HUES48 (cell line): Measurements from ENCODE around the gene VAX1.
"Not testable (repeated sequence)": the region's sequence is repeated elsewhere in the genome, so short reads cannot be mapped to it uniquely, and the experiment has no call there.

Experiments used
- H3K27ac ChIP-seq: one replicate; pipeline ENCODE4 v1.7.0; 2013; ENCODE audit warnings: low read depth, low read length, inconsistent platforms
- H3K27me3 ChIP-seq: 2 replicates; pipeline ENCODE4 v1.6.1; 2013; ENCODE audit warnings: mild to moderate bottlenecking, low read length; ENCODE audit not compliant: control insufficient read depth, insufficient read depth
- H3K36me3 ChIP-seq: 2 replicates; pipeline ENCODE4 v1.6.1; 2013; ENCODE audit warnings: low read length; ENCODE audit not compliant: control insufficient read depth, insufficient read depth
- H3K4me1 ChIP-seq: 2 replicates; pipeline ENCODE4 v1.6.1; 2013; ENCODE audit warnings: mild to moderate bottlenecking, low read length; ENCODE audit not compliant: control insufficient read depth, insufficient read depth
- H3K4me3 ChIP-seq: 2 replicates; pipeline ENCODE4 v1.5.1; 2013; ENCODE audit warnings: mild to moderate bottlenecking, low read depth, low read length
- H3K9ac ChIP-seq: 2 replicates; pipeline ENCODE4 v1.6.1; 2013; ENCODE audit warnings: mild to moderate bottlenecking, low read depth, low read length, moderate library complexity
- H3K9me3 ChIP-seq: 2 replicates; pipeline ENCODE4 v1.6.1; 2013; ENCODE audit warnings: low read length; ENCODE audit not compliant: control insufficient read depth, insufficient read depth

The VAX1 gene, protein sequence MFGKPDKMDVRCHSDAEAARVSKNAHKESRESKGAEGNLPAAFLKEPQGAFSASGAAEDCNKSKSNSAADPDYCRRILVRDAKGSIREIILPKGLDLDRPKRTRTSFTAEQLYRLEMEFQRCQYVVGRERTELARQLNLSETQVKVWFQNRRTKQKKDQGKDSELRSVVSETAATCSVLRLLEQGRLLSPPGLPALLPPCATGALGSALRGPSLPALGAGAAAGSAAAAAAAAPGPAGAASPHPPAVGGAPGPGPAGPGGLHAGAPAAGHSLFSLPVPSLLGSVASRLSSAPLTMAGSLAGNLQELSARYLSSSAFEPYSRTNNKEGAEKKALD

DNA sequence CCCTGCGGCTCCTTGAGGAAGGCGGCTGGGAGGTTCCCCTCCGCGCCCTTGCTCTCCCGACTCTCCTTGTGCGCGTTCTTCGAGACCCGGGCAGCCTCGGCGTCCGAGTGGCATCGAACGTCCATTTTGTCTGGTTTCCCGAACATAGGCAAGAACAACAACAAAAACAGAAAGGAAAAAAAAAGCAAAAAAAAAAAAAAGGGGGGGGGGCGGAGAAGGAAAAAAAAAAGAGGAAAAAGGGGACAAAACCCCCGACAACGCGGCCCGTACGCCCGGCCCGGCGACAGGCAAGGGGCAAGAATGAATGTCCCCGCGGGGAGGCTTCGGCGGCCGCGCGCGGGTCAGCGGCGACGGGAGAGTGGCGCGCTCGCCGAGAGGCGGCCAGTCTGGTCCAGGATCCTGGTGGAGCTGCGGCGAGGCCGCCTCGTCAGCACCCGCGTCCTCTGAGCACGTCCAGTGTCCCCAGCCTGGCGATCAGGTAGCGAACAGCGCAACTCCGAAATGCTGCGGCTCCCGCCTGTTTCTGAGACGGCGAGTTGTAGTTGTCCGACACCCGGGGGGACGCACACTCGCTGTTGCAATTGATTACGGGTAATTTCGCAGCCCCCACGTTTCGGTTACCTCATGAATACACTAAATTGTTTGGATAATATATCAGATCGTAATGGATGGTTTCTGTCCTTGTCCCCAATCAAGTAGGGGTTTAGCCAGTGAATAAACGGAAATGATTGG, at the start of gene VAX1:
VAX1 (minus strand) TSS at position 360 of the 732 bp plus-strand sequence; CDS start at position 146, 214 bp downstream.
- Histone ChIP-seq H3K27ac (no peak within 1 kb of the TSS), H3K9ac (no peak within 1 kb of the TSS), H3K27me3 (peaks cover 99% of the 10 kb centered on the region), H3K4me1 (peaks cover 15% of the 10 kb centered on the region; the same call in 1 of the 2 replicates), H3K9me3 (no peaks in the 10 kb centered on the region), H3K36me3 (no peaks in the 10 kb centered on the region), H3K4me3 (peak within 1 kb of the TSS; percentile 38; the same call in 1 of the 2 replicates)

DNA sequence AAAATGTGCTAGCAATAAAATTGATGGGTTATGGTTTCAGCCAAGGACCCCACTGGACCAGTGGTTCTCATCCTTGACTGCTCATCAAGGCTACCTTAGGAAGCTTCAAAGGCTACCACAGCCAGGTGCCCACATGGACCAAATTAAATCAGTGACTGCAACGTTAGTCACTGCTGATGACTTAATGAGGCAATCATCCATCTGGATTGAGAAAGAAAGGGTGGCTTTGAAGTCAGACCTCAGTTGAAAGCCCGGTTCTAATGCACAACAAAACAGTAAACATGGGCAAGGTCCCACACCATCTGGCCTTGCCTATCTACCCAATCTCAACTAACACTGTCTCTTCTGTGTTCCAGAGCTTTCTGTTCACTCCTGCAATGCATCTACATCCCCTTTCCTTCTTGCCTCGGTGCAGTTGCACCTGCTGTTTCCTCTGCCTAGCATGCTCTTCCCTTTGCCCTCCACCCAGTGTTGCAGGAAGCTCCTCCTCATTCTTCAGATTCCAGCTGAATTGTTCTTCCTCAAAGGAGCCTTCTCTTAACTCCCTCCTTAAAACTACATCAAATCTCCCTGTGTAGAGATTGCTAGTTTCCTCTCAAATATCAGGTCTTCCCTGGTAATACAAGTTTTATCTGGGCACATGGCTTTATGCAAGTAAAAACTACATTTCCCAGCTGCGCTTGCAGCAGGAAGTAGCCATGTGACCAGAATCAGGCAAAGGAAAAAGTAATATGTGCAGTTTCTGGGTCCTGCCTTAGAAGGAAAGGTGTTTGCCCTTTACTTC, 49.0 kb upstream of the VAX1 start:
- peaks cover 4% of the 10 kb centered on the region; the same call in 1 of the 2 replicates for H3K27me3 ChIP-seq
- no peaks in the 10 kb centered on the region for H3K4me1 ChIP-seq
- no peak overlapping the region for H3K4me3 ChIP-seq
- H3K36me3 ChIP-seq = no peaks in the 10 kb centered on the region
- no peaks in the 10 kb centered on the region; the same call in 1 of the 2 replicates for H3K9me3 ChIP-seq
- H3K9ac ChIP-seq = no peak overlapping the region
- H3K27ac ChIP-seq = no peak overlapping the region

DNA sequence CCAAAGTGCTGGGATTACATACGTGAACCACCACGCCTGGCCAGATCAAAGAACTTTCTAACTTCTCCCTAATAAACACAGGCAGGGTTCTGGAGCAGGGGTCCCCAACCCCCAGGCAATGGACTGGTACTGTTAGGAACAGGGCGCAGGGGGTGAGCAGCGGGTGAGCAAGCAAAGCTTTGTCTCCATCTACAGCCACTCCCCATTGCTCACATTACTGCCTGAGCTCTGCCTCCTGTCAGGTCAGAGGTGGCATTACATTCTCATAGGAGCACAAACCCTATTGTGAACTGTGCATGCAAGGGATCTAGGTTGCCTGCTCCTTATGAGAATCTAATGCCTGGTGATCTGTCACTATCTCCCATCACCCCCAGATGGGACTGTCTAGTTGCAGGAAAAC, 47.7 kb upstream of the VAX1 start:
- H3K9ac ChIP-seq, H3K27ac ChIP-seq, H3K9me3 ChIP-seq, H3K27me3 ChIP-seq, H3K36me3 ChIP-seq, H3K4me3 ChIP-seq, H3K4me1 ChIP-seq: not testable (repeated sequence)

DNA sequence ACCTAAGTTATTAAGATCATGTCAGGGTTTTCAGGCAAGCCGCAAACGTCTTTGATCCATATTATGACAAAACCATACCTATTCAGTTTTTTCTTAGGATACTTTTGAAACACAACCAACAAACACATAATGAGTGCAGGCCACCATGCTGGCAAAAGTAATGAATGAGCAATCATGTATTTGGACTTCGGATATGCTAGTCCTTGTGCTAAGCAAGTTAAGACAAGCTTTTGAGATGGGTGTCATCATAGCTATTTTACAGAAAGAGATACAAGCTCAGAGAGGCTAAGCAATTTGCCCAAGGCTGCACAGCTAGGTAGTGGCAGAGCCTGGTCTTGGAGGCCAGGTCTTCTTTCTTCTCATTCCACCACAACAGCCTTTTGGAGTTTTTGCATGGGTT, 46.8 kb upstream of the VAX1 start:
- no peak overlapping the region for H3K27ac ChIP-seq
- peaks cover 9% of the 10 kb centered on the region for H3K27me3 ChIP-seq
- no peaks in the 10 kb centered on the region for H3K4me1 ChIP-seq
- no peak overlapping the region for H3K9ac ChIP-seq
- no peak overlapping the region for H3K4me3 ChIP-seq
- H3K36me3 ChIP-seq = no peaks in the 10 kb centered on the region
- no peaks in the 10 kb centered on the region; the same call in 1 of the 2 replicates for H3K9me3 ChIP-seq

DNA sequence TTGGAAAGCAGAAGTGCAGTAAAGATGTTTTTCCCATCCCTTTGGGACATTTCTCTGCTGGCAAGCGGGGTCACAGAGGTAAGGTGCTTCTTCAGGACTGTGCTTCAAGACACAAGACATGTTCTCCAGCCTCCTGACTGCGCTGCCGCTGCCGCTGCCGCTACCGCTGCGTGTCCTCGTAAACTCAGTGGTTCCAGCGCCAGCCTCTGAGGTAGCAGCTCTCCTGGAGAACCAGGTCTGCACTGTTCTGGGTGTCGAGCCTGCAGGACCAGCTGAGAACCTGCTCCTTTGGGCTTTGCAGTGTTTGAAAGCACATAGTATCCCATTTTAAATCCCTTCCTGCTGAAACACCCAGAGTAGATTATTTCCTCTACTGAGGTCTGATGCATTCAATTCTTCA, 46.2 kb upstream of the VAX1 start:
- Histone ChIP-seq H3K4me1 (no peaks in the 10 kb centered on the region), H3K27ac (no peak overlapping the region), H3K9ac (no peak overlapping the region), H3K27me3 (peaks cover 9% of the 10 kb centered on the region), H3K4me3 (no peak overlapping the region), H3K36me3 (no peaks in the 10 kb centered on the region), H3K9me3 (no peaks in the 10 kb centered on the region; the same call in 1 of the 2 replicates)

DNA sequence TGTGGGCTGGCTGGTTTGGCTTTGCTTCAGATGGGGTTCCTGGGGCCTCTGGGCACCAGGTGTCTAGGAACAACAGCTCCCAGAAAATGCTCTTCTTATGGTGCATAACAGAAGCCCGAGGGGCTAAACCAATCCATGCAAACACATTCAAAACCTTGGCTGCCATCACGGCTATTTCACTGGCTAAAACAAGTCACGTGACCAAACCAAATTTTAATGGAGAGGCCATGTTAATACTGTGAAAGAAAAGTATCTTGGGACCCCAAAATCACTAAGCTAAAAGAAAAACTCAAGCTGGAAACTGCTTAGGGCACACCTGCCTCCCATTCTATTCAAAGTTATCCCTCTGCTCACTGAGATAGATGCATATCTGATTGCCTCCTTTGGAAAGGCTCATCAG, 40.1 kb upstream of the VAX1 start:
- H3K36me3 ChIP-seq = no peaks in the 10 kb centered on the region
- H3K9me3 ChIP-seq = no peaks in the 10 kb centered on the region
- H3K9ac ChIP-seq = no peak overlapping the region
- H3K4me3 ChIP-seq = no peak overlapping the region
- H3K4me1 ChIP-seq = peaks cover 6% of the 10 kb centered on the region; the same call in 1 of the 2 replicates
- peaks cover 36% of the 10 kb centered on the region for H3K27me3 ChIP-seq
- no peak overlapping the region for H3K27ac ChIP-seq

DNA sequence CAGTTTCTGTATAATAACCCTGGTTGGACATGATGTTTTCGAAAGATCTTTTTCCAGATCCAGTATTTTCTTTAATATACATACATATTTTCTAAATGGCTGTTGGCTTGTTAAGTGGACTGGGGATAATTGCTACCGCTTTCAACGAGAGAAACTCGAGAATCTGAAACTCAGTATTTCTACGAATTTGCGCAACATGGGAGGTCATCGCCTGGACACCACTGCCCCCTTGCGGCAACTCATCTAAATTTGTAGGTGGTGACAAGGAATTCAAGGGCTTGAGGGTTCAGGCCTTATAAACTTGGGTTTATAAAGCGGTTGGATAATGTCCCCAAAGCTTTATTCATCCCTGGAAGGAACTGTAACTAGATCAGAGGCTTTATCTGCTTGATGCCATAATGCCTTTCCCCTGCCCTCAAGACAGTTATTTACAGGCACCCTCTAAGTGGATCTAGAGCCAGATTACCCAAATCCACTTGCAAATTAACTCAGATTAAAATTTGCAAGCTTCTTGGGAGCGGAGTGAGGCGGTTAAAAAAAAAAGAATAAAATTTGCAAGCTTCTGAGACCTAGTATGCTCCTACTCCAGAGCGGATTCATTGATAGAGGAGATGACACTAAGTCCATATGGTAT, 37.9 kb upstream of the VAX1 start:
- Histone ChIP-seq H3K4me1 (peaks cover 12% of the 10 kb centered on the region; the same call in 1 of the 2 replicates), H3K27ac (no peak overlapping the region), H3K9ac (no peak overlapping the region), H3K4me3 (peak overlapping the region; percentile 66), H3K27me3 (peaks cover 57% of the 10 kb centered on the region), H3K36me3 (no peaks in the 10 kb centered on the region), H3K9me3 (no peaks in the 10 kb centered on the region)

DNA sequence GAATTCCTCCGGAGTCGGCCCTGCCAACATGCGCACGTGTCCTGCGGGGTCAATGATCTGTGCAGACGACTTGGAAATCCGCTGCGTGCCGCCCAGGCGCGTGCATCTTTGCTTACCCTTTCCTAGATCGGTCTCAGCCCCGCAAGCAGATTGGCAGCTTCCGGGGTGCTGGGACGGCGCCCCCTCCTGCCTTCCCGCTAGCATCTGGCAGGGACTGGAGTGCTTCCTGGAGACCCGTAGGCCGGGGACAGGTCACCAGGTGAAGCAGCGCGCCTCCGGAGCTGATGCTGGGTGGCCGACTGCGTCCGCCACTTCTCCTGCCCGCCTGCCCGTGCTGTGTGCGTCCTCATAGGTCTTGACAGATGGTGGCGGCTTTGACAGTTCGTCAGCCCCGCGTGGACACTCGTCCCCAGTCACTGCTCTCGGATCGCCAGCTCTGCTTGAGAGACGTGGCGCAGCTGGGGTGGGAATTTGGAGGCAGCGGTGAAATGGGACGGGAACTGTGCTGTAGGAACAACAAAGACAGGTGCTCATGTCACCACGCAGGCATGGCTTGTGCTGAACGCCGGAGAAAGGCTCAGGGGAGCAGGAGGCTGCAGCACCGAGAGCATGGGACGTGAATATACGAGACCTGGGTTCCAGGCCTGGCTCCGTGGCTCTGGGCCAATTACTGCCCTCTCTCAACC, 37.3 kb upstream of the VAX1 start:
- H3K36me3 ChIP-seq = no peaks in the 10 kb centered on the region
- no peak overlapping the region for H3K9ac ChIP-seq
- peaks cover 64% of the 10 kb centered on the region for H3K27me3 ChIP-seq
- H3K27ac ChIP-seq = no peak overlapping the region
- peak overlapping the region; percentile 66 for H3K4me3 ChIP-seq
- H3K9me3 ChIP-seq = no peaks in the 10 kb centered on the region
- peaks cover 12% of the 10 kb centered on the region; the same call in 1 of the 2 replicates for H3K4me1 ChIP-seq

DNA sequence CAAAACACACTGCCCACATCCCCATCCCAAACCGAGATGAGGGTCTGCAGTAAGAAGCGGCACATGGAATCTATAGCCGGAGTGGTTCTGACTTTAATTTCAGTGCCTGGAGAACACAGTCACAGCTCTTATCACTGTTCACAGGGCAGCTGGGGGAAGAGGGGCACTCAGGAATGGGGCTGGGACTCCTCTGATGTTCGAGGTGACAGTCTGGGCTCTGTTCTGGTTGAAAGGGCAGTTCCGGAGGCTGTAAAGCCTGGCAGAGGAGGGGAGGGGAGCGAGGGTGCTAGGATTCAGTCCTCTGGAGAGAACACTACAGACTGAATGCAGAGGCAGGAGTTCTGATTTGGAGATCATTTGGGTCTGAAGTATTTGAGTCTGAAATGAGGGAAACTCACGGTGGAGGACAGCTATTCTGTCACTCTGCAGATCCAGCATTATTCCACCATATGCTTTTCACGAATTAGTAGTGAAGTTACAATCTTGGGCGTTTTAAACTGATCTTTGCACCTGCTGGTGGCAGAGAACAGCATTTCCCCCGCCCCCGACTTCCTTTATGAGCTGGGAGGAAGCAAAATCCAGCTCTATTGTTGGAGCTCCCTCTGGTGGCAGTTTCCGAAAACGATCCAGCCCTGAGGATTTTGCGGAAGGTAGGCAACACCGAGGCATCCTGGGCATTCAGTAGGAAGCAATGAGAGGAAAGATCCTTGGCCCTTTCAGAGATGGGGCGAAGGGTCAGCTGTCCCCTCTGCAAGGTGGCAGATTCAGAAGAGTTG, 36.6 kb upstream of the VAX1 start:
- peaks cover 66% of the 10 kb centered on the region for H3K27me3 ChIP-seq
- no peak overlapping the region for H3K9ac ChIP-seq
- H3K9me3 ChIP-seq = no peaks in the 10 kb centered on the region
- no peak overlapping the region for H3K27ac ChIP-seq
- H3K36me3 ChIP-seq = no peaks in the 10 kb centered on the region
- H3K4me3 ChIP-seq = peak overlapping the region; percentile 66
- H3K4me1 ChIP-seq = peaks cover 12% of the 10 kb centered on the region; the same call in 1 of the 2 replicates
